GM21619 (cell line): ENCODE results near the gene CEP128.

Experiments used
- ATAC-seq: cut with Tn5 transposase; IDR thresholded peaks from one replicate; pipeline ENCODE4 v1.9.1; 2021; ENCODE audit not compliant: unreplicated experiment

Gene CEP128

DNA sequence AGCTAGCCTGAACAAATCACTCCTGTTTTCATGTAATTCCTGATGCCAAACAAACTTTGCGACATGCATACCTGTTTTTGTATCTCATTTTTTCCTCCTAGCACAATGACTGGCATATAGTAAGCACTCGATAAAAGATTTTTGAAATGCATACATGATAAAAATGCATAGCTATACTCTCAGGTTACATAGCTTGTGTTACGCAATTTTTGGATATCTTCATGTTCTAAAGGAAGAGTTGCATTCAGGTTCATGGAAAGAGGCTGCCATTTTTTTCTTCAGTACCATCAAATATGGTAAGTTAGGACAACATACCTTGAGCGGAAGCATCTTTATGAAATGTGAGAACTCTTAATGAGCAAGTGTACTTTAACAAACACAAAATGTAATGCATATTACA lies 445.4 kb downstream of the CEP128 start:
- ATAC-seq, result no peak

DNA sequence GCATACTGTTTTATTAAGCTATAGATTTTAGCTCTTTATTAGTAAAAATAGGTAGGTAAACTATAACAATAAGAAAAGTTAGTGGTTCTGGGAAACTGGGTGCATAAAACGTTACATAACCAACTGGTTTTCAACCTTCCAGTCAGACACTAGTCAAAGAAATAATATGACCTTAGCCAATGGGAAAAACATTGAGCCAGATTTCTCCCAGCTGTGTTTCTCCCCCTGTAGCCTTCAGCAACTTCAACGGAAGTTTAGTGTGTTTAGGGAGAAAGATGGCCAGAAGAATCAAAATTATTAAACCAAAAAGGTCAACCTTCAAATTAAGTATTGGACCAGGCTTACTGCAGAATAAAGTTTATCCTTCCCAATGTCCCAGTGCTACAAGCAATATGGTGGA lies 446.8 kb downstream of the CEP128 start:
- no peak for ATAC-seq

DNA sequence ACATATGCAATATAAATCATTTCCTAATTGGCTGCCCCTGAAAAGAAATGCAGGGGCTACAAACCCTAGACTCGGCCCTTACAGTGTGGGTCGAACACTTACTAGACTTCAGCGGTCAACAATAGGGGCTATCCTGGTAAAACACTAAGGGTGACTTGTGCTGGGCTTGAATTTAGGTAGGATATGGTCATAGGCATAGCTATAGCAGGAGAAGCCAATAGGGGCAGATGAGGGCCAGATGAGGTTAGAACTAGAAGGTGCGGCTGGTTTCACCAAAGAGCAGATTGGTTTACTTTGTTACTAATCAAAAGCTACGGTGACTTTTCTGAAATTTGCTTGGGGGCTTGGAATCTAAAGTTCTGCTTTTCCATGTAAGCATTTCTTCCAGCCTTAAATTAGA lies 447.9 kb downstream of the CEP128 start:
- ATAC-seq, result no peak

DNA sequence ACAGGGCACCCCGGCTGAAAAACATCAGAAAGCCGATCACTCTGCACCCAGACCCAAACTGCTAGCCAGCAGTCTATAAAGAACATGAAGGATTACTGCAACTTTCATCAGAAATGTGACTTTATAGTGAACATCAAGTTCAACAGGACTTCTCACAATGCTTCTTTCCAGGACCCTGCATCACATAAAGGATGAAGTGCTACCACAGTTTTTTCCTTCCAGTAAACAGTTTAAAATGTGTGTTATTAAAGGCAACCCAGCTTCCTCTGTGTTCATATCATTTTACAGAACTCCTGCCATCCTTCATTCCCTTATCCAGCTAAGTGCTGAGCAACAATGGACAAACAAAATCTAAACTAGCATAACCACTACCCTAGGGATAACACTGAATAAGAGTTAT lies 449.9 kb downstream of the CEP128 start:
- ATAC-seq, result no peak

DNA sequence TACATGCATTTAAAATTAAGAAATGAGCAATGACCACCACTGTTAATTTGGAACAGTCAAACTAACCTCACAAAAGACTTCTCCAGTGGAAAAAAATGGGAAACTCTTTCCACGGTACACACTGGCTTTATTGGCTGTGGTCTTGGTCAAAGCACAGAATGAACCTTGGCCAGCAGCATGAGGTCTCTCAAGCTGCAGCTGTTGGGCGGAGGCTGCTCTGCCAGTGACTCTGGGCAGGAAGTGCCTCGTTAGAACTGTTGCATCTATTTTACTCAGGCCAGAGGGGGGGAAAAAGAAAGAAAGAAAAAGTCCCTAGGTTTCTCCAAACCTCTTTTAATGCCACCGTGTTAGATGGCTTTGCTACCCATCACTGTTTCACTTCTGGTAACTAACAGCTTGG lies 450.4 kb downstream of the CEP128 start:
- peak; percentile 86 for ATAC-seq

DNA sequence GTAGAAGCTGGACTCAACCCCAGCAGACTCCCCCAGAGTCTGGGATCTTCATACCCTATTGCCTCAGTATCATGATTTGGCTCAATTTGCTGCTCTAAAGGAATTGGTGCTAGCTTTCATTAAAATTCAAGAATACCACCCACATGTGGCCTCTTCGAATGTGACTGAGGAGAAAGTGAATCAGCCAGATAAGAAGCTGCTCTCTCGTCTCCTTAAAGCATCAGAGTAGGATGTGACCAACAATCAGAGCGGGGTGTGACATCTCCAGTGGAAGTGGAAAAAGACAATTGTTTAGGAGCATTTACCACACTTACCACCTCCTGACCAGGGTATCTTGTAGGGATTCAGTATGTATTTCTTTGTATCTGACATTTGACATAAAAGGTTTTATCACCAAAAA lies 452.0 kb downstream of the CEP128 start:
- no peak for ATAC-seq

DNA sequence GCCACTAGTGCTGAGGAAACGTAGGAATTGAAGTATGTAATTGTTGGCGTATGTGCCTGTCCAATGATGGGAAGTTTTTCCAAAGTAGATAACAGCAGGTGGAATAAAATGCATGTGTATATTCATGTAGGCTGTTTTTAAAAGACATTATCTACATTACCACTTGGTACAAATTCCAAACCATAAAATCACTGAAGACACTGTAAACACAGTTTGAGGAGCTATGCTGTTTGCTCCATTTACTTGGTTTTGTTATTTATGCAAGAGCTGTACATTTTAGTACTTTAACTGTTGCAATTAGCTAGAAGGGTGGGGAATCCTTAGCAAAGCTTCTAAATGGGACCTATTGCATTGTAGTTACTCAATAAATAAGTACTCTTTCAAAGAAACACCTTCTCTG lies 455.8 kb downstream of the CEP128 start:
- no peak for ATAC-seq

DNA sequence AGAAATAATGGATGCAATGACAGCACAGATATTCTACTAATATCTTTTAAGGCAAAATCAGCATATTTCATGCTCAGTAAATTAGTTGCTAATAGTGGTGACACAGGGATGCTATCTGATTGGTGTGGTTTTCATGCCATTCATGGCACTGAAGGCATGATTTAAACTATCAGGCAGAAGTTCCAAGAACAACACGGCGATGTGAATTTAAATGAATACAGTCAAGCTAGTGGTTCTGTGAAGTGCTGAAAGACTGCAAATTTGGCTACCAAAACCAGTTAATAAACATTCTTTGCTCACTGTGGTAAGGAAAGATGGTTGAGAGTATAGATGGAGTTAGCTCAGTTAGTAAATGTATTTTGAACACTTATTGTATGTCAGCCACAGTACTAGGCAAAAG lies 458.2 kb downstream of the CEP128 start:
- ATAC-seq, result no peak

DNA sequence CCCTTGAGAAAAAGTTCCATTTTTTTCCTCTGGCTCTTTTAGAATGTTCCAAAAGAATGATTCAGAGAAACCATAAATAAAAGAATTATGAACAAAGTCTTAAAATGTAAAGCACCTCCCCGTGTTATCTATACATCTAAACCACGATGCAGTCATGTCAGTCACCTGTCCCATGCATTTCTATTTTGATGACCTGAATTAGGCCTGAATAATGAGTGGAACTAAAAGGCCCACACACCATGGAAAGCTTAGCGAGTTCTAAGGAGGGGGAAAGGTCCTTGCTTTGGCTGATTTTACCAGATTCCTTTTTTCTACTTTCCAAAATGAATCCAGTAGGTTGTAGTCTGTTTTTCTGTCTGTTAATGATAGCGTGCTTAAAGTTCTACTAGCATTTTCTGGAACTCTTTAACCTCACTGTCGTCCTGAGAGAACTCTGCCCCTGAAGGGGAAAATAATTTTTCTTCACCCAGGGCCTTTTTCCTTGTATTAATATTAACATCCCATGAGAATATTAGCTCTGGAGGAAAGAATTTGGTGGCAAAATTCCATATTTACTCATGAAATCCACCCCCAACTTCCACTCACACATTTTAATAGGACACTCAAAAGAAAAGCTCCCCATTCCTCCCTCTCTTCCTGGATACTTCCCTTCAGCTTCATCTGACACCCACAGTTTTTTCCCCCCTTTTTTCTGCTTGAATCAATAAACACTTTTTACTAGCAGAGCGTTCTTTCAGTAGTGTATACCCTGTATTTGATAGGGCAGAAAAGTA lies 464.0 kb downstream of the CEP128 start:
- no peak for ATAC-seq

DNA sequence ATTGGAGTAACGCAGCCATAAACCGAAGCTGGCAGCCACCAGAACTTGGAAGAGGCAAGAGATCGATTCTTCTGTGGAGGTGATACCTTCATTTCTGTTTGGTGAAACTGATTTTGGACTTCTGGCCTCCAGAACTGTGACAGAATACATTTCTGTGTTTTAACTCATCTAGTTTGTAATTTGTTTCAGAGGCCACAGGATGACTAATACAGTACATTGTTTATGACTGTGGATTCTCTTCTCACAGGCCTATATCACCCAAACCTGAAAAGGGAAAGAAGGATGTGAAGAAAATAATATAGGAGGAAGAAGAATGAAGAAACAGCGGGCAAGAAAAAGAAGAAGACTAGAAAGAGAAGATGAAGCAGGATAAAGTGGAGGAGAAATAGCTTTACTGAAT lies 466.5 kb downstream of the CEP128 start:
- no peak for ATAC-seq

DNA sequence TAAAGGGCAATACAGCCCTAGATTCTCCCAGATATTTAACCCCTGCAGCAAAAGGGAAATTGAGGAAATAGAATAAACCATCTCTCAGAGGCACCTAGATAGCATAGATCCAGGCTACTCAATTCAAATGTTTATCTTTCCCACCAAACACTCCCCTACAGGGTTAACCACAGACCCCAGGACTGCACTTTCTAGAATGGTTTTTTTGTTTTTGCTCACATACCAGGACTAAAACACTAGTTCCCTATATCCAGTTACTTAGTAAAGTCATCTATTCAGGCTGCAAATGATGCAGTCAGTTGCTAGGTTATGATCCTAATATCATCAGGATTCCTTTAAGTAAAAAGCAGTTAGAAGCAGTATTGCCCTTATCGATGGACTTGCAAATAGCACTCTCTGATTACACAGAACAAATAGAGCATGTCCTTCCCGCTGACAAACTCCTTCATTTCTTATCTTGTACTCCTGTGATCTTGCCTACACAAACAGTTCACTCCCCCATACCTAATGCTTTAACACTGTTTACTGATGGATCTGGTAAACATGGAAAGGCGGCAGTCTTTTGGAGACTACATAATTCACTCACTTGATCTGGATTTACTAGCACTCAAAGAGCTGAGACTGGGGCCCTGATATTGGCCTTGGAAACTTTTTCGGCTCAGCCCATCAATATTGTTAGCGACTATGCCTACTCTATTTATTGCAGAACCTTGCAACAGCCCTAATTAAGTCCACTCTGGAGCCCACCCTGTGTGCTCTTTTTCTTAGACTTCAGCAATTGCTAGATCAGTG lies 473.0 kb downstream of the CEP128 start:
- no peak for ATAC-seq

DNA sequence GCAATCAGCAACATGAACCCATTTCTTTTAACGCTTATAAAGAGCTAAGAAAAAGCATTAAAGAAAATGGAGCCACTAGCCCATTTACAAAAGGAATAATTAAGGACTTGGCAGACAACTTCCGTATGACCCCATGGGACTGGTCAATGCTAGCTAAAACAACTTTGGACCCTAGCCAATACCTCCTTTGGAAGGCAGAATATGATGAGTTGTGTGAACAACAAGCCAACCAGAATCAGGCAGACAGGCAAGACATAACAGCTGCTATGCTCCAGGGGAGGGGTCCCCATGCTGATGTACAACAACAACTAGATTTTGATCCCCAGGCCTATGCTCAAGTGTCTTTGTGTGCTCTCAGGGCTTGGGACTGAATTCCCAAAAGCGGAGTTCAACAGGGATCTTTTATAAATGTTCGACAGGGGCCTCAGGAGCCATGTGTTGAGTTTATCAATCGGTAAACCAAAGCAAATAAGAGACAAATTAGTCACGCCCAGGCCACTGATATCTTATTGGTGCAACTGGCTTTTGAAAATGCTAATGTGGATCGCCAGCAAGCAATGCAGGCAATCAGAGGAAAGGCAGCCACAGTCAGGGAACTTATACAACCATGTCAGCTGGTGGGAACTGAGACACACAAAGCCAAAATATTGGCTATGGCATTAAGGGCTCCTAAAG lies 475.9 kb downstream of the CEP128 start:
- no peak for ATAC-seq

DNA sequence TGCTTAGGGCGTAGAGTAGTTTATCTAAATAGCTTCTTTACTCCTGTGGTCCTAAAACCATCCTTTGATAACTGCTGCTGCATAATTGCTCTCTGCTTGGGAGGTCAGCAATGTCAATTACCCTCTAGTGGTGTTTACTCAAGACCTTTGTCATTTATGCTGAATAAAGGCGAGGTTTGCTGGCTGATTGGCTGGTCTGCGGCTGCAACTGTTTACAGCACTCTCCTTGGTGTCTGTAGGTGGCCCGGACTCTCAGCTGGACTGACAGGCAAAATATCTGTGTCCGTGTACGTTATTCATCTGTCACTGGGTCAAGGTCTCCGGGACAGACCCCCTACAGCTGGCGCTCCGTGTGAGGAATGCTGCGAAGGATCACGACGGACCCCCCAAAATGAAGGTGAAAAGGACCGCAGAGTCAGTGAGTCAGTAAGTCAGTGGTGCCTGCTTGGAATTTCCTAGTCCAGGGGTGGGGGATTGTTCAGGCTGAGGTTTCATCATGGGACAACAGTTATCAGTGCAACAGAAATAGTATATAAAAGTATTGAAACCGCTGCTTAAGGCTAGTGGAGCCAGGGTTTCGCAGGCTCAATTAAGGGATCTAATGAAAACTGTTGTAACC lies 476.9 kb downstream of the CEP128 start:
- no peak for ATAC-seq

DNA sequence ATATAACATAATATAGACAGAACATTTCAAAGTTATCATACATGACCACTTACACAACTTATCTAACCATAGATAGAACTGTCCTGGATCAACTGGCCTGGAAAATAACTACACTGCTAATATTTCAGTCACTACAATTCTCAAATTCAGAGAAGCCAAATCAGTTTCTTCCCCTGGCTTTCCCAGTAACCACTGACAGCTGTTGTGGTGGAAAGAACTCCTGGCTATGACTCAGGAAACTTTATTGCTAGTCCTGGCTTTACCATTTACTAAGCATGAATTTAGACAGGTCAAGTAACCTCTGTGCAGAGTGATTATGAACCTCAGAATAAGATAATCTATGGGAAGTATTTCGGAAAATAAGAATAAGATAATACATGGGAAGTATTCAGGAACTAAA lies 485.3 kb downstream of the CEP128 start:
- ATAC-seq, result no peak

DNA sequence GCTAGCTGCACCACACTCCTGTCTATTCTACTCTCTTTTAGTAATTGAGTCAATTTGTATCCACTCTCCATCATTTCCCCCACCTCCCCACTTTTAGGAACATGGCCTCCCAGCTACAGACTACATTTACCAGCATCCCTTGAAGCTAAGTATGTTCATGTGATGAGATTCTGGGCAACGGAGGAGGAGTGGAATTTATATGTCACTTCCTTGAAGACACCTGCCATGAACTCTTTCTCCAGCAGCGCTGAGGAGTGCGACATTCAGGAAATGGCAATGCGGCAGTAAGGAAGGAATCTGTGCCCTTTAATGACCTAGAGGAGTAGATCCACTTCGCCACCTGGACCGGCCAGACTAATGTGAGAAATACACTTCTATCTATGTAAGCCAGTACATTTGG lies 486.5 kb downstream of the CEP128 start:
- ATAC-seq, result no peak

DNA sequence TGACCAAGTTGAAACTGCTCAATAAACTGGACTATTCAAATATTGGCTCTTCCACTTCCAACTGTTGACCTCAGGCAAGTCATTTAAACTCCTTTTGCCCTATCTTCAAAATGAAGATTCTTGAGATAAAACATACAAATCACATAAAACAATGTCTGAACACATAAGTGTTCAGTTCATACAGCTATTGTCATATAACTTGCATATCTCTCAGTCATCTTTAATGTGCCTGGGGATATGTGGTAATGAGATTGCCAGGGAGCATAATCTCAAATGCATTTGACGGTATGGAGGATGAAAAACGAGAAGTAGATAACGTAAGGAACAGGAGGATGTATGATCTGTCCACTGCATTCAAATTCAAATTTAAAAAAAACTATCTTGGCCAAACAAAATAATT lies 493.3 kb downstream of the CEP128 start:
- no peak for ATAC-seq

DNA sequence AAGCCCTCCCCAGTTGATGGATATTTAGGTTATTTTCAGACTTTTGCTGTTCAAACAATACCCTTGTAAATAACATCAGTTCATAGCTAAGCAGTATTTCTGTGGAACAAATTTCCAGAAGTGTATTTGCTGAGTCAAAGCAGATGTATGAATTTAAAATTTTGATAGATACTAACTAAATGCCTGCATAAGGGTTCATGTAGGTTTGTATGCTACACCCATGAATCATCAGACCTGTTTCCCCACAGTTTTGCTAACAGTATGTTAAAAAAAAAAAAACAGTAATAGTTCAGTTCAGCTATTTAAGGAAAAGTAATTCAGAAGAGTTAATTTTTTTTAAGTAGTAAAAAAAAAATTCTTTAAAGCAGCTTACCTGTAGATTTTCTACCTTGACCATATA lies 494.1 kb downstream of the CEP128 start:
- ATAC-seq, result no peak
